Measurements from ENCODE around the gene LGI4.
"Not testable (repeated sequence)": the region's sequence is repeated elsewhere in the genome, so short reads cannot be mapped to it uniquely, and the experiment has no call there.

Gene LGI4

DNA sequence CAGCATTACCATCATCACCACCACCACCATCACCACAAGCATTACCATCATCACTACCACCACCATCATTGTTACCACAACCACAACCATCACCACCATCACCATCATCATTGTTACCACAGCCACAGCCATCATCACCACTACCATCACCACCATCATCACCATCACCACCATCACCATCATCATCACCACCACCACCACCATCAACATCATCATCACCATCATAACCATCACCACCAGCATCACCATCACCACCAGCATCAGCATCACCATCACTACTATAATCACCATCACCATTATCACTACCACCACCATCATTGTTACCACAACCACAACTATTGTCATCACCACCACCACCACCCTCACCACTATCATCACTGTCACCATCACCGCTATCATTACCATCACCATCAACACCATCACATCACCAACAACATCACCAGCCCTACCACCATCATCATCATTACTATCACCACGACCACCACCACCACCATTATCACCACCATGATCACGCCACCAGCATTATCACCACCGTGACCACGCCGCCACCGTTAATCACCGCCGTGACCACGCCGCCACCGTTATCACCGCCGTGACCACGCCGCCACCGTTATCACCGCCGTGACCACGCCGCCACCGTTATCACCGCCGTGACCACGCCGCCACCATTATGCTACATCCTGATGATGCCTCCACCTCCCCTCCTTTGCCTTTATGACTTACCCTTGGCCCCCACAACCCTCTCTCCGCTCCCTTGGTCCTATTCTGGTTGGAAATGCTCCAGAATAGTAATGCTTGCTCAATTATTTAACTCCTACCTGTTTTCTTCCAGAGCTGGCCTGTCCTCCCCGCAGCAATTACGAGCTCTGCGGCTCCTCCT lies 29.2 kb downstream of the LGI4 start:
- H3K27ac ChIP-seq (ENCODE audit: insufficient read depth, low read depth, low read length, poor library complexity, severe bottlenecking) = no peak overlapping the region
- H3K4me3 ChIP-seq (ENCODE audit: insufficient read depth, low read depth, low read length) = no peak overlapping the region
- WGBS, 2 experiments = 90 to 91% methylated on average over 30 of the region's 30 CpGs
- H3K27me3 ChIP-seq (ENCODE audit: control insufficient read depth, insufficient read depth, low read length, poor library complexity, severe bottlenecking) = no peaks in the 10 kb centered on the region
- no peaks in the 10 kb centered on the region for H3K36me3 ChIP-seq (ENCODE audit: control insufficient read depth, insufficient read depth, low read length)
- H3K9me3 ChIP-seq (ENCODE audit: control insufficient read depth, low read length) = no peaks in the 10 kb centered on the region
- no peaks in the 10 kb centered on the region for H3K4me1 ChIP-seq (ENCODE audit: control insufficient read depth, insufficient read depth, low read length)

GRCh38 chr19:35105047-35105410 lies 29.8 kb downstream of the LGI4 start:
- Histone ChIP-seq H3K36me3 (ENCODE audit: control insufficient read depth, insufficient read depth, low read length) (no peaks in the 10 kb centered on the region), H3K9me3 (ENCODE audit: control insufficient read depth, low read length) (no peaks in the 10 kb centered on the region), H3K4me3 (ENCODE audit: insufficient read depth, low read depth, low read length) (no peak overlapping the region), H3K27ac (ENCODE audit: insufficient read depth, low read depth, low read length, poor library complexity, severe bottlenecking) (no peak overlapping the region), H3K4me1 (ENCODE audit: control insufficient read depth, insufficient read depth, low read length) (no peaks in the 10 kb centered on the region), H3K27me3 (ENCODE audit: control insufficient read depth, insufficient read depth, low read length, poor library complexity, severe bottlenecking) (no peaks in the 10 kb centered on the region)
- 87 to 94% methylated on average over 6 of the region's 6 CpGs for WGBS, 2 experiments

DNA sequence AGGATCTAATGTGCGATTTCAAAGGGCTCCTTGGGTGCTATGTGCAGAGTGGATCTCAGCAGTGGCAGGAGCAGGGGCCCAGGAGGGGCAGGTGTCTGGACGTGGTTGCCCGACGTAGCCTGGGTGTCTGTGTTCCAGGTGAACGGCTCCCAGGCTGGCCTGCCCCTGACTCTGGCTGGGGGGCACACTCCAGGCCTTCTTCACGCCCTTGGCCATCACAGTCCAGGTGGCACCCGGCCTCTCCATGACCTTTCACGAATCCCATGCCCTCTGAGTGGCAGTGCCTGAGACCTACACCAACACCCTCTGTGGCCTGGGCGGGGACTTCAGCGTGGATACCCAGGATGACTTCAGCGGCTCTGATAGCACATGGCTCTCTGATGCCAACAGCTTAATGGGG lies 30.5 kb downstream of the LGI4 start:
- Histone ChIP-seq H3K4me1 (ENCODE audit: control insufficient read depth, insufficient read depth, low read length) (no peaks in the 10 kb centered on the region), H3K36me3 (ENCODE audit: control insufficient read depth, insufficient read depth, low read length) (no peaks in the 10 kb centered on the region), H3K4me3 (ENCODE audit: insufficient read depth, low read depth, low read length) (no peak overlapping the region), H3K9me3 (ENCODE audit: control insufficient read depth, low read length) (no peaks in the 10 kb centered on the region), H3K27ac (ENCODE audit: insufficient read depth, low read depth, low read length, poor library complexity, severe bottlenecking) (no peak overlapping the region), H3K27me3 (ENCODE audit: control insufficient read depth, insufficient read depth, low read length, poor library complexity, severe bottlenecking) (no peaks in the 10 kb centered on the region)
- WGBS, 2 experiments = 93% methylated on average over 11 of the region's 11 CpGs

GRCh38 chr19:35103614-35104013 lies 31.2 kb downstream of the LGI4 start:
- H3K27ac ChIP-seq (ENCODE audit: insufficient read depth, low read depth, low read length, poor library complexity, severe bottlenecking); H3K4me1 ChIP-seq (ENCODE audit: control insufficient read depth, insufficient read depth, low read length); H3K27me3 ChIP-seq (ENCODE audit: control insufficient read depth, insufficient read depth, low read length, poor library complexity, severe bottlenecking); H3K4me3 ChIP-seq (ENCODE audit: insufficient read depth, low read depth, low read length); H3K9me3 ChIP-seq (ENCODE audit: control insufficient read depth, low read length); H3K36me3 ChIP-seq (ENCODE audit: control insufficient read depth, insufficient read depth, low read length): not testable (repeated sequence)
- 87 to 89% methylated on average over 10 of the region's 10 CpGs for WGBS, 2 experiments

- not testable (repeated sequence) for H3K27me3 ChIP-seq (ENCODE audit: control insufficient read depth, insufficient read depth, low read length, poor library complexity, severe bottlenecking); H3K36me3 ChIP-seq (ENCODE audit: control insufficient read depth, insufficient read depth, low read length); H3K9me3 ChIP-seq (ENCODE audit: control insufficient read depth, low read length); H3K27ac ChIP-seq (ENCODE audit: insufficient read depth, low read depth, low read length, poor library complexity, severe bottlenecking); H3K4me1 ChIP-seq (ENCODE audit: control insufficient read depth, insufficient read depth, low read length); H3K4me3 ChIP-seq (ENCODE audit: insufficient read depth, low read depth, low read length)
- WGBS, 2 experiments = 93 to 96% methylated on average over 10 of the region's 10 CpGs
Observed at GRCh38 chr19:35101949-35102348, 32.9 kb downstream of the LGI4 start.

DNA sequence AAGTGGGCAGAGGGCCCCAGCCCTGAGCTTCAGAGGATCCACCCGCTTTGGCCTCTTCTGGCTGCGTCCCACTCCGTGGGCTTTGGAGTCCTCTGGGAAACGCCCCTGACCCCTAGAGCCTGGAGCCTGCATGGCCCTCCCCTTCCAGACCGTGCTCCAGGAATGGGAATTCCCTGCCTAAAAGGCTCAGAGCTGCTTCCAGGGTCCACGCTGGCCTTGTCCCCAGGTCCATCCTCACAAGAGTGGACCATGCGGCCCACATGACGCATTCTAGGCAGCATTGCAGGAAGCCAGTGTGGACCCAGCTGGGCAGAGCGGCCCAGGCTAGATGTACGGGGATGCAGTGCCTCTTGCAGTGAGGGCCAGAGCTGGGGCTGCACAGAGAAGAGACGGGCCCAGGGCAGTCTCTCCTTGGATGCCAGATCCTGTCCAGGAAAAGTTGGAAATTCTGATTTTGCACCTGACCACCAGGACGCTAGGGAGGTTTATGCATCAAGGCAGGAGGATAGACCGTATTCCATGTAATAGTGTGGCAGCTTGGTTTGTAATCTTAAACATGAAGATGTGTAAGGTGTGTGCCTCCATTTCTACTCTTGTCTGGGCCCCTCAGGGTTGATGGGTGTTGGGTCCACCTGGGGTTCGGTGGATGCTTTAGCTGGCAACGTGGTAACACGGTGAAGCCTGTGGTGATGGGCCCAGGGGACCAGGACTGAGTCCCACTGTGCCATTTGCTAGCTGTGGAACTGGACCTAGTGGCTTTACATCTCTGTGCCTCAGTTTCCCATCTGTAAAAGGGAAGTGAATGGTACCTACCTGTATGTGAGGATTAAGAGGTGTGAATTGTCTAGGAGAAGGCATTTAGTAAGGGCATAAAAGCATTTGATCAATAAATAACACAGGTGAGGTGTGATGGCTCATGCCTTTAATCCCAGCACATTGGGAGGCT lies 34.0 kb downstream of the LGI4 start:
- Histone ChIP-seq H3K4me1 (ENCODE audit: control insufficient read depth, insufficient read depth, low read length) (no peaks in the 10 kb centered on the region), H3K27me3 (ENCODE audit: control insufficient read depth, insufficient read depth, low read length, poor library complexity, severe bottlenecking) (no peaks in the 10 kb centered on the region)

DNA sequence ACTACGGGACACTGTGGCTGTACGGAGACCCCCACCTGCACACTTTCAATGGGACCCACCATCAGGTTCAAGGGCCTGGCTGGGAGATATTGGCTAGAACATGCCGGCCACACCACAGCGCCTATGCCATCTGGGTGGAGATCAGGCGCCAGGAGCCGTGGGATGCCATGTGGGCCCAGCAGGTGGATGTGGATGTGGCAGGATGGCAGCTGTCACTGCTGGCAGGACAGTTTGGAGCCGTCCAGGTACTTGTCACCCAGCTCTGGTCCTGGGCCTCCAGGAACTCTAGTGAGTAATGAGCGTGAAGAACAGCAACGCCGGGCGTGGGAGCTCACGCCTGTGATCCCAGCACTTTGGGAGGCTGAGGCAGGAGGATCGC lies 35.0 kb downstream of the LGI4 start:
- no peaks in the 10 kb centered on the region for H3K9me3 ChIP-seq (ENCODE audit: control insufficient read depth, low read length)
- no peak overlapping the region for H3K27ac ChIP-seq (ENCODE audit: insufficient read depth, low read depth, low read length, poor library complexity, severe bottlenecking)
- no peaks in the 10 kb centered on the region for H3K27me3 ChIP-seq (ENCODE audit: control insufficient read depth, insufficient read depth, low read length, poor library complexity, severe bottlenecking)
- WGBS, 2 experiments = 93 to 95% methylated on average over 13 of the region's 13 CpGs
- no peaks in the 10 kb centered on the region for H3K4me1 ChIP-seq (ENCODE audit: control insufficient read depth, insufficient read depth, low read length)
- no peak overlapping the region for H3K4me3 ChIP-seq (ENCODE audit: insufficient read depth, low read depth, low read length)
- H3K36me3 ChIP-seq (ENCODE audit: control insufficient read depth, insufficient read depth, low read length) = no peaks in the 10 kb centered on the region

More for the DNA sequence above, 34.0 kb downstream of the LGI4 start:
- H3K4me3 ChIP-seq (ENCODE audit: insufficient read depth, low read depth, low read length) = no peak overlapping the region
- H3K9me3 ChIP-seq (ENCODE audit: control insufficient read depth, low read length) = no peaks in the 10 kb centered on the region
- H3K36me3 ChIP-seq (ENCODE audit: control insufficient read depth, insufficient read depth, low read length) = no peaks in the 10 kb centered on the region
- no peak overlapping the region for H3K27ac ChIP-seq (ENCODE audit: insufficient read depth, low read depth, low read length, poor library complexity, severe bottlenecking)
- WGBS, 2 experiments = 82 to 87% methylated on average over 16 of the region's 16 CpGs

DNA sequence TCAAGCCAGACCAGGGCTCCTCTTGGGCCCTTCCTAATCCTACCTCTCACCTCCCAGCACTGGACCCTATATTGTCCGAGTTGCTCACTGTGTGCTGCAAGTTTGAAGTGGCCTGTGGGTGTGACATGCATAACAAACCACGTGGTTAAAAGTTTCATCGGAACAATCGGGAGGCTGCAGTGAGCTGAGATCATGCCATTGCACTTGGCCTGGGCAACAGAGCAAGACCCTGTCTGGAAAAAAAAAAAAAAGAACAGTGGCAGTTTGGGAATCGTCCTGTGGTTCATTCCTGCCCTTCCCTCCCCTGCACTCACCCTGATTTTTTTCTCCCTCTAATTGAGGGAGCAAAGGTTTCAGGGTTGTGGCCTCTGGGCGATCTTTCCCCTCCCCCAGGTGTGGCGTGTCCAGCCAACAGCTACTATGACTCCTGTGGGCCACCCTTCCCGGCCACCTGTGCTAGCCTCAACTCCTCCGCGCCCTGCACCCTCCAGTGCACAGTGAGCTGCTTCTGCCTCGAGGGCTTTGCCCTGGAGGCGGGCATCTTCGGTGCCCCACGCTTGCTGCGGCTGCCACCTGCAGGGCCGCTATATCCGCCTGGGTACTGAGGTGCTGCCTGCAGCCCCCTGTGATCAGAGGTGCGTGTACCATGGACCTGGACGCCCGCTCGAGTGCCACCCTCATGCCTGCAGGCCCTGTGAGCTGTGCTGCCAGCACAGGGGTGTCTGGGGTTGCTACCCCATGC lies 35.5 kb downstream of the LGI4 start:
- Histone ChIP-seq H3K36me3 (ENCODE audit: control insufficient read depth, insufficient read depth, low read length) (no peaks in the 10 kb centered on the region), H3K27ac (ENCODE audit: insufficient read depth, low read depth, low read length, poor library complexity, severe bottlenecking) (no peak overlapping the region), H3K4me1 (ENCODE audit: control insufficient read depth, insufficient read depth, low read length) (no peaks in the 10 kb centered on the region), H3K27me3 (ENCODE audit: control insufficient read depth, insufficient read depth, low read length, poor library complexity, severe bottlenecking) (no peaks in the 10 kb centered on the region), H3K9me3 (ENCODE audit: control insufficient read depth, low read length) (no peaks in the 10 kb centered on the region), H3K4me3 (ENCODE audit: insufficient read depth, low read depth, low read length) (no peak overlapping the region)
- 90 to 92% methylated on average over 21 of the region's 21 CpGs for WGBS, 2 experiments

GRCh38 chr19:35098413-35099049 lies 36.3 kb downstream of the LGI4 start:
- Histone ChIP-seq H3K36me3 (ENCODE audit: control insufficient read depth, insufficient read depth, low read length) (no peaks in the 10 kb centered on the region), H3K4me1 (ENCODE audit: control insufficient read depth, insufficient read depth, low read length) (no peaks in the 10 kb centered on the region), H3K9me3 (ENCODE audit: control insufficient read depth, low read length) (no peaks in the 10 kb centered on the region), H3K27me3 (ENCODE audit: control insufficient read depth, insufficient read depth, low read length, poor library complexity, severe bottlenecking) (no peaks in the 10 kb centered on the region), H3K27ac (ENCODE audit: insufficient read depth, low read depth, low read length, poor library complexity, severe bottlenecking) (no peak overlapping the region), H3K4me3 (ENCODE audit: insufficient read depth, low read depth, low read length) (no peak overlapping the region)
- 92 to 93% methylated on average over 29 of the region's 29 CpGs for WGBS, 2 experiments

Measured in ectodermal cell (in vitro differentiated cells).